ENCODE measurements around the gene TTC28.

DNA sequence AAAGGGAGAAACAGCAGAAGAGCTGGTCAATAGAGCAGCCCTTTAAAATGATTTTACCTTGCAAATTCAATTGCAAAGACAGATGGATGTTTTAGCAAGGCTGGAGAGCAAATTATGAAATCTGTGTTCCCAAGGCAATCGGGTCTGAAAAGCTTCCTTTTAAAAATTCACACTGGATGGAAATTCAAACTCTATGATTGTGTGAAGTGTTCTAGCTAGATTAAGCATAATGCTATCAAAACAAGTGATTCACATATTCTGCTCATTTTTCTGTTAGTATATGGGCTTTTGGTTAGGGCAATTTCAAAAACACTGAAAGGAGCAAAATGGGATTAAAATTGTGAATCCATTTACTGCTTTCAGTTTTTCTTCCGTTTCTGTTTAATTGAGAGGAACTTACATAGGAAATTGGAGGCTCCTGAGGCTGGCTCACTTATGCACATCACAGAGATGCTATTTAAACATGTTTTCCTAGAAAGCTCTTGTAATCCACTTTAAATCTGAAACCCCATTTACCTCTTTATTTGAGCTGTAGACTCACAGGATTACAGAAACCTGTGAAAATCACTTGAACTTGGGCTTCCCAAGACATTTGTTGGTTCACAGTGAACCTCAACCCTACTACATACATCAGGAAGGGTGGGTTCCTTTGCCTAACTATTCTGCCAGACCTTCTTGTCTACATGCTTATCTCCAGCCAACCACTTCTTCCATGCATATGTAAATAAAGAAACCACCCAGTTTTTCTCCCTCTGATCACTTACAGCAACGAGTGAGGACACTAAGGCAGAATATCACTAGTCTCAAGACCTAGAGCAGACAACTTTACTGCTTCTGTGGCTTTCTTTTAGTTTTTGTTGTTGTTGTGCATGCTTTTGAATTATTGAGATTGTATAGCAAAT lies 558.7 kb downstream of the TTC28 start:
- TF ChIP-seq, protein P1, sequence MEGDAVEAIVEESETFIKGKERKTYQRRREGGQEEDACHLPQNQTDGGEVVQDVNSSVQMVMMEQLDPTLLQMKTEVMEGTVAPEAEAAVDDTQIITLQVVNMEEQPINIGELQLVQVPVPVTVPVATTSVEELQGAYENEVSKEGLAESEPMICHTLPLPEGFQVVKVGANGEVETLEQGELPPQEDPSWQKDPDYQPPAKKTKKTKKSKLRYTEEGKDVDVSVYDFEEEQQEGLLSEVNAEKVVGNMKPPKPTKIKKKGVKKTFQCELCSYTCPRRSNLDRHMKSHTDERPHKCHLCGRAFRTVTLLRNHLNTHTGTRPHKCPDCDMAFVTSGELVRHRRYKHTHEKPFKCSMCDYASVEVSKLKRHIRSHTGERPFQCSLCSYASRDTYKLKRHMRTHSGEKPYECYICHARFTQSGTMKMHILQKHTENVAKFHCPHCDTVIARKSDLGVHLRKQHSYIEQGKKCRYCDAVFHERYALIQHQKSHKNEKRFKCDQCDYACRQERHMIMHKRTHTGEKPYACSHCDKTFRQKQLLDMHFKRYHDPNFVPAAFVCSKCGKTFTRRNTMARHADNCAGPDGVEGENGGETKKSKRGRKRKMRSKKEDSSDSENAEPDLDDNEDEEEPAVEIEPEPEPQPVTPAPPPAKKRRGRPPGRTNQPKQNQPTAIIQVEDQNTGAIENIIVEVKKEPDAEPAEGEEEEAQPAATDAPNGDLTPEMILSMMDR (IDR thresholded peaks at IDR 0.05) = no peak
- no peak for TF ChIP-seq POLR2A (IDR thresholded peaks at IDR 0.05)

All from lower leg skin (tissue), 3 donors.